GM23338 (cell line): ENCODE measurements around the gene ADORA2A. TPM values are rescaled to one million over a fixed set of nuclear protein-coding genes. Genes with fewer than 3 reads are reported as not detected.

Experiments used
- ATAC-seq: fragments of 200-7000 bp; cut with Tn5 transposase; 3 replicates; pipeline ENCODE4 v1.9.1; 2020
- DNase-seq: peaks from one replicate; pipeline ENCODE4 v3.0.0-alpha.2; 2015; ENCODE audit warnings: low spot score
- H2AFZ ChIP-seq: fragments of 200-600 bp; sonication (generic); 2 replicates; pipeline ENCODE4 v1.8.0; 2016; ENCODE audit warnings: antibody characterized with exemption, mild to moderate bottlenecking, moderate library complexity
- H3F3A ChIP-seq: fragments of 200-600 bp; sonication (generic); replicated peaks from 2 replicates; pipeline ENCODE4 v1.8.0; 2017; ENCODE audit warnings: antibody characterized with exemption, mixed run types, low read depth
- H3K27ac ChIP-seq: fragments of 200-600 bp; sonication (generic); 2 replicates; pipeline ENCODE4 v1.6.1; 2016; ENCODE audit warnings: low read depth
- H3K27me3 ChIP-seq: fragments of 200-600 bp; sonication (generic); 2 replicates; pipeline ENCODE4 v1.8.0; 2016; ENCODE audit warnings: mild to moderate bottlenecking, mixed run types, moderate library complexity; ENCODE audit not compliant: insufficient read depth
- H3K36me3 ChIP-seq: fragments of 200-600 bp; sonication (generic); 2 replicates; pipeline ENCODE4 v1.8.0; 2016; ENCODE audit warnings: mild to moderate bottlenecking; ENCODE audit not compliant: insufficient read depth
- H3K4me1 ChIP-seq: fragments of 200-600 bp; sonication (generic); 2 replicates; pipeline ENCODE4 v1.8.0; 2016; ENCODE audit warnings: mild to moderate bottlenecking, moderate library complexity; ENCODE audit not compliant: insufficient read depth
- H3K4me2 ChIP-seq: fragments of 200-600 bp; sonication (generic); 2 replicates; pipeline ENCODE4 v1.7.1; 2017; ENCODE audit warnings: mixed run types
- H3K4me3 ChIP-seq: fragments of 200-600 bp; sonication (generic); 2 replicates; pipeline ENCODE4 v1.6.1; 2016; ENCODE audit warnings: mixed run types
- H3K79me2 ChIP-seq: fragments of 200-600 bp; sonication (generic); replicated peaks from 2 replicates; pipeline ENCODE4 v1.8.0; 2017; ENCODE audit warnings: mild to moderate bottlenecking; ENCODE audit not compliant: insufficient read depth
- H3K9me2 ChIP-seq: fragments of 200-600 bp; sonication (generic); 2 replicates; pipeline ENCODE4 v1.8.0; 2017; ENCODE audit not compliant: insufficient read depth
- H4K20me1 ChIP-seq: fragments of 200-600 bp; sonication (generic); replicated peaks from 2 replicates; pipeline ENCODE4 v1.8.0; 2017; ENCODE audit warnings: mild to moderate bottlenecking; ENCODE audit not compliant: insufficient read depth
- H3K27ac Mint-ChIP-seq: 2 replicates; pipeline ENCODE4 v1.8.0; 2020; ENCODE audit warnings: inconsistent platforms, mild to moderate bottlenecking, moderate library complexity, mixed read lengths
- H3K27me3 Mint-ChIP-seq: 3 replicates; pipeline ENCODE4 v1.8.0; 2022; ENCODE audit warnings: low read depth, mild to moderate bottlenecking, moderate library complexity, mixed read lengths, inconsistent platforms; ENCODE audit not compliant: insufficient read depth, poor library complexity
- H3K36me3 Mint-ChIP-seq: 3 replicates; pipeline ENCODE4 v1.8.0; 2021; ENCODE audit warnings: low read depth, mild to moderate bottlenecking, inconsistent platforms, moderate library complexity, mixed read lengths
- H3K4me1 Mint-ChIP-seq: 3 replicates; pipeline ENCODE4 v1.8.0; 2020; ENCODE audit warnings: mild to moderate bottlenecking, inconsistent platforms, mixed read lengths
- H3K4me3 Mint-ChIP-seq: 3 replicates; pipeline ENCODE4 v1.8.0; 2021; ENCODE audit warnings: moderate library complexity, mild to moderate bottlenecking, inconsistent platforms, mixed read lengths
- H3K9me3 Mint-ChIP-seq: 3 replicates; pipeline ENCODE4 v1.8.0; 2020; ENCODE audit warnings: moderate library complexity, mild to moderate bottlenecking, inconsistent platforms, mixed read lengths
- CREB1 ChIP-seq: fragments of 250-450 bp; sonication (Bioruptor Pico); IDR thresholded peaks from 2 replicates; pipeline ENCODE4 v1.5.0; 2020; ENCODE audit warnings: low read depth, mild to moderate bottlenecking, moderate library complexity
- EZH2 ChIP-seq: fragments of 200-600 bp; sonication (generic); IDR thresholded peaks from one replicate; pipeline ENCODE4 v1.8.0; 2017; ENCODE audit warnings: antibody characterized with exemption, mild to moderate bottlenecking, low read depth; ENCODE audit not compliant: unreplicated experiment
- EZH2phosphoT487 ChIP-seq: fragments of 200-600 bp; sonication (generic); IDR thresholded peaks from one replicate; pipeline ENCODE4 v1.8.1; 2018; ENCODE audit warnings: antibody characterized with exemption; ENCODE audit not compliant: unreplicated experiment
- JUNB ChIP-seq: IDR thresholded peaks from one replicate; pipeline ENCODE4 v1.6.1; 2016; ENCODE audit warnings: antibody characterized with exemption; ENCODE audit not compliant: unreplicated experiment
- NANOG ChIP-seq: IDR thresholded peaks from 2 replicates; pipeline ENCODE4 v1.6.1; 2016; ENCODE audit warnings: antibody characterized with exemption, borderline replicate concordance
- POLR2AphosphoS5 ChIP-seq: IDR thresholded peaks from 2 replicates; pipeline ENCODE4 v1.6.1; 2016; ENCODE audit warnings: antibody characterized with exemption, low read depth
- STAT1 ChIP-seq: IDR thresholded peaks from one replicate; pipeline ENCODE4 v1.6.1; 2016; ENCODE audit warnings: antibody characterized with exemption; ENCODE audit not compliant: unreplicated experiment
- ZNF114 ChIP-seq: fragments of 250-450 bp; sonication (Bioruptor Pico); IDR thresholded peaks from 2 replicates; pipeline ENCODE4 v1.5.0; 2020; ENCODE audit warnings: mild to moderate bottlenecking, moderate library complexity
- ZNF331 ChIP-seq: fragments of 250-450 bp; sonication (Bioruptor Pico); IDR thresholded peaks from 2 replicates; pipeline ENCODE4 v1.5.0; 2020; ENCODE audit warnings: low read depth, mild to moderate bottlenecking, moderate library complexity
- polyA plus RNA-seq: library from polyadenylated mRNA; unstranded; fragments of >200 nt; fragmentation: Nextera tagmentation; extraction: Ambion mirVana; gene quantifications from 2 replicates; pipeline ENCODE4 v1.2.1, GENCODE V29; 2016
- total RNA-seq: library from RNA; depleted of rRNA; stranded (reverse); fragments of >200 nt; shearing (Covaris generic); gene quantifications from 2 replicates; pipeline ENCODE4 v1.2.3, GENCODE V29; 2014
- TF ChIP-seq, protein P1 (sequence below): IDR thresholded peaks from 2 replicates; pipeline ENCODE4 v1.6.1; 2016; ENCODE audit warnings: antibody characterized with exemption
- TF ChIP-seq, protein P2 (sequence below), 2 experiments: fragments of 200-600 bp in 1 of 2; sonication (generic) in 1 of 2; conservative IDR thresholded peaks; 2 replicates each; pipeline versions ENCODE4 v1.5.1 to v1.6.1; 2016 to 2017; ENCODE audit warnings: antibody characterized with exemption in 2 of 2, low read depth in 2 of 2, mild to moderate bottlenecking in 2 of 2, moderate library complexity in 1 of 2
- TF ChIP-seq, protein P3 (sequence below): fragments of 250-450 bp; sonication (Bioruptor Pico); IDR thresholded peaks from 2 replicates; pipeline ENCODE4 v1.5.0; 2020; ENCODE audit warnings: mild to moderate bottlenecking, moderate library complexity

The ADORA2A gene
- total and polyA plus RNA-seq, 2 experiments from 2014 or later: 4.1 to 13.5 TPM

DNA sequence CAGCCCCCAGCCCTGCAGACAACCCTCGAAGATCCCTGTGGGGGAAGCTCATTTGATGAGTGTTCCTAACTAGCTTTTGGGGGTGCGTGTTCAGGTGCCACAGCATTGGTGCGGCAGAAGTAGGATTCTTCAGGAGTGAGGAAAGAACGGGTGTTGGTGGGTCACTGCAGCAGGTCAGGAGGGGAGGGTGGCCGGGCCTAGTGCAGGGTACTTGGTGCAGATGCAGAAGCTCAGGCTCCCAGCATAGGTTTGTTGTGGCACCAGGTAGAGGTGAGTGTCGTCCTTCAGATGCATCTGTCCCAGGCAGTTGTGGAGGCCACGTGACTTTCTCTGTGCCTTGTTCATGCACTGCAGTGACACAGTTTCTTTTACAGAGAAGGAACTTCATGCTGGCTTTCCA, 15.1 kb upstream of the ADORA2A start (continued):
- TF ChIP-seq POLR2AphosphoS5 (no peak), EZH2 (no peak), ZNF114 (CRISPR knock-in tag) (no peak), STAT1 (no peak)
- TF ChIP-seq, protein P1, sequence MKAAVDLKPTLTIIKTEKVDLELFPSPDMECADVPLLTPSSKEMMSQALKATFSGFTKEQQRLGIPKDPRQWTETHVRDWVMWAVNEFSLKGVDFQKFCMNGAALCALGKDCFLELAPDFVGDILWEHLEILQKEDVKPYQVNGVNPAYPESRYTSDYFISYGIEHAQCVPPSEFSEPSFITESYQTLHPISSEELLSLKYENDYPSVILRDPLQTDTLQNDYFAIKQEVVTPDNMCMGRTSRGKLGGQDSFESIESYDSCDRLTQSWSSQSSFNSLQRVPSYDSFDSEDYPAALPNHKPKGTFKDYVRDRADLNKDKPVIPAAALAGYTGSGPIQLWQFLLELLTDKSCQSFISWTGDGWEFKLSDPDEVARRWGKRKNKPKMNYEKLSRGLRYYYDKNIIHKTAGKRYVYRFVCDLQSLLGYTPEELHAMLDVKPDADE: no peak
- TF ChIP-seq, protein P2, sequence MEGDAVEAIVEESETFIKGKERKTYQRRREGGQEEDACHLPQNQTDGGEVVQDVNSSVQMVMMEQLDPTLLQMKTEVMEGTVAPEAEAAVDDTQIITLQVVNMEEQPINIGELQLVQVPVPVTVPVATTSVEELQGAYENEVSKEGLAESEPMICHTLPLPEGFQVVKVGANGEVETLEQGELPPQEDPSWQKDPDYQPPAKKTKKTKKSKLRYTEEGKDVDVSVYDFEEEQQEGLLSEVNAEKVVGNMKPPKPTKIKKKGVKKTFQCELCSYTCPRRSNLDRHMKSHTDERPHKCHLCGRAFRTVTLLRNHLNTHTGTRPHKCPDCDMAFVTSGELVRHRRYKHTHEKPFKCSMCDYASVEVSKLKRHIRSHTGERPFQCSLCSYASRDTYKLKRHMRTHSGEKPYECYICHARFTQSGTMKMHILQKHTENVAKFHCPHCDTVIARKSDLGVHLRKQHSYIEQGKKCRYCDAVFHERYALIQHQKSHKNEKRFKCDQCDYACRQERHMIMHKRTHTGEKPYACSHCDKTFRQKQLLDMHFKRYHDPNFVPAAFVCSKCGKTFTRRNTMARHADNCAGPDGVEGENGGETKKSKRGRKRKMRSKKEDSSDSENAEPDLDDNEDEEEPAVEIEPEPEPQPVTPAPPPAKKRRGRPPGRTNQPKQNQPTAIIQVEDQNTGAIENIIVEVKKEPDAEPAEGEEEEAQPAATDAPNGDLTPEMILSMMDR (conservative IDR thresholded peaks at IDR 0.05; ENCODE audit: low read depth in 2 of 2): no peak

DNA sequence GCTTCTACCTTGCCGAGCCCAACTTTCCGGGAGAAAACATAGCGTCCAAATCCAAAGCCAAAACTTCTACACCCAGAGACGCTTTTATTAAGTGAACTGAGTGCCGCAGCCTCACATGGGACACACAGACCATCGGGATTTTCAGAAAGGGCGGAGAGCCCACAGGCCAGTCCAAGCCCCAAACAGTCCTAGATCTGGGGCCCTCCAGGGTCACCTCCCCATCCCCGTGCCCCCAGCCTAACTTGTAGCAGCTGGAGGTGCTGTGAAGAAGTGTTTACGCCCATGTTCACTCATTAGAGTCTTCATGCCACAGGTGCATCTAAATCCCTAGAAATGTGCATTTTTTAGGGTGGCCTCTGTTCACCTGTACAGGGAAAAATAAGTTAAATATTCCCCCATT, 14.1 kb upstream of the ADORA2A start:
- DNase-seq (no peak), ATAC-seq (no peak)
- no peak overlapping the region for H3K27ac Mint-ChIP-seq
- H3K4me1 Mint-ChIP-seq: no peaks in the 10 kb centered on the region; the same call in 2 of the 3 replicates
- peaks cover 19% of the 10 kb centered on the region for H3K27me3 Mint-ChIP-seq
- Histone ChIP-seq H3K36me3 (no peaks in the 10 kb centered on the region), H3K27me3 (no peaks in the 10 kb centered on the region), H2AFZ (no peak overlapping the region), H3K9me2 (no peaks in the 10 kb centered on the region), H3K4me1 (no peaks in the 10 kb centered on the region), H4K20me1 (no peaks in the 10 kb centered on the region; the same call in none of the 2 replicates), H3K4me2 (no peak overlapping the region), H3F3A (no peaks in the 10 kb centered on the region), H3K27ac (no peak overlapping the region), H3K4me3 (no peak overlapping the region), H3K79me2 (no peaks in the 10 kb centered on the region)
- H3K9me3 Mint-ChIP-seq: no peaks in the 10 kb centered on the region
- H3K4me3 Mint-ChIP-seq: no peak overlapping the region
- H3K36me3 Mint-ChIP-seq: peaks cover 20% of the 10 kb centered on the region; the same call in 2 of the 3 replicates
- TF ChIP-seq, protein P2 (conservative IDR thresholded peaks at IDR 0.05; ENCODE audit: low read depth in 2 of 2): no peak
- TF ChIP-seq, protein P3, sequence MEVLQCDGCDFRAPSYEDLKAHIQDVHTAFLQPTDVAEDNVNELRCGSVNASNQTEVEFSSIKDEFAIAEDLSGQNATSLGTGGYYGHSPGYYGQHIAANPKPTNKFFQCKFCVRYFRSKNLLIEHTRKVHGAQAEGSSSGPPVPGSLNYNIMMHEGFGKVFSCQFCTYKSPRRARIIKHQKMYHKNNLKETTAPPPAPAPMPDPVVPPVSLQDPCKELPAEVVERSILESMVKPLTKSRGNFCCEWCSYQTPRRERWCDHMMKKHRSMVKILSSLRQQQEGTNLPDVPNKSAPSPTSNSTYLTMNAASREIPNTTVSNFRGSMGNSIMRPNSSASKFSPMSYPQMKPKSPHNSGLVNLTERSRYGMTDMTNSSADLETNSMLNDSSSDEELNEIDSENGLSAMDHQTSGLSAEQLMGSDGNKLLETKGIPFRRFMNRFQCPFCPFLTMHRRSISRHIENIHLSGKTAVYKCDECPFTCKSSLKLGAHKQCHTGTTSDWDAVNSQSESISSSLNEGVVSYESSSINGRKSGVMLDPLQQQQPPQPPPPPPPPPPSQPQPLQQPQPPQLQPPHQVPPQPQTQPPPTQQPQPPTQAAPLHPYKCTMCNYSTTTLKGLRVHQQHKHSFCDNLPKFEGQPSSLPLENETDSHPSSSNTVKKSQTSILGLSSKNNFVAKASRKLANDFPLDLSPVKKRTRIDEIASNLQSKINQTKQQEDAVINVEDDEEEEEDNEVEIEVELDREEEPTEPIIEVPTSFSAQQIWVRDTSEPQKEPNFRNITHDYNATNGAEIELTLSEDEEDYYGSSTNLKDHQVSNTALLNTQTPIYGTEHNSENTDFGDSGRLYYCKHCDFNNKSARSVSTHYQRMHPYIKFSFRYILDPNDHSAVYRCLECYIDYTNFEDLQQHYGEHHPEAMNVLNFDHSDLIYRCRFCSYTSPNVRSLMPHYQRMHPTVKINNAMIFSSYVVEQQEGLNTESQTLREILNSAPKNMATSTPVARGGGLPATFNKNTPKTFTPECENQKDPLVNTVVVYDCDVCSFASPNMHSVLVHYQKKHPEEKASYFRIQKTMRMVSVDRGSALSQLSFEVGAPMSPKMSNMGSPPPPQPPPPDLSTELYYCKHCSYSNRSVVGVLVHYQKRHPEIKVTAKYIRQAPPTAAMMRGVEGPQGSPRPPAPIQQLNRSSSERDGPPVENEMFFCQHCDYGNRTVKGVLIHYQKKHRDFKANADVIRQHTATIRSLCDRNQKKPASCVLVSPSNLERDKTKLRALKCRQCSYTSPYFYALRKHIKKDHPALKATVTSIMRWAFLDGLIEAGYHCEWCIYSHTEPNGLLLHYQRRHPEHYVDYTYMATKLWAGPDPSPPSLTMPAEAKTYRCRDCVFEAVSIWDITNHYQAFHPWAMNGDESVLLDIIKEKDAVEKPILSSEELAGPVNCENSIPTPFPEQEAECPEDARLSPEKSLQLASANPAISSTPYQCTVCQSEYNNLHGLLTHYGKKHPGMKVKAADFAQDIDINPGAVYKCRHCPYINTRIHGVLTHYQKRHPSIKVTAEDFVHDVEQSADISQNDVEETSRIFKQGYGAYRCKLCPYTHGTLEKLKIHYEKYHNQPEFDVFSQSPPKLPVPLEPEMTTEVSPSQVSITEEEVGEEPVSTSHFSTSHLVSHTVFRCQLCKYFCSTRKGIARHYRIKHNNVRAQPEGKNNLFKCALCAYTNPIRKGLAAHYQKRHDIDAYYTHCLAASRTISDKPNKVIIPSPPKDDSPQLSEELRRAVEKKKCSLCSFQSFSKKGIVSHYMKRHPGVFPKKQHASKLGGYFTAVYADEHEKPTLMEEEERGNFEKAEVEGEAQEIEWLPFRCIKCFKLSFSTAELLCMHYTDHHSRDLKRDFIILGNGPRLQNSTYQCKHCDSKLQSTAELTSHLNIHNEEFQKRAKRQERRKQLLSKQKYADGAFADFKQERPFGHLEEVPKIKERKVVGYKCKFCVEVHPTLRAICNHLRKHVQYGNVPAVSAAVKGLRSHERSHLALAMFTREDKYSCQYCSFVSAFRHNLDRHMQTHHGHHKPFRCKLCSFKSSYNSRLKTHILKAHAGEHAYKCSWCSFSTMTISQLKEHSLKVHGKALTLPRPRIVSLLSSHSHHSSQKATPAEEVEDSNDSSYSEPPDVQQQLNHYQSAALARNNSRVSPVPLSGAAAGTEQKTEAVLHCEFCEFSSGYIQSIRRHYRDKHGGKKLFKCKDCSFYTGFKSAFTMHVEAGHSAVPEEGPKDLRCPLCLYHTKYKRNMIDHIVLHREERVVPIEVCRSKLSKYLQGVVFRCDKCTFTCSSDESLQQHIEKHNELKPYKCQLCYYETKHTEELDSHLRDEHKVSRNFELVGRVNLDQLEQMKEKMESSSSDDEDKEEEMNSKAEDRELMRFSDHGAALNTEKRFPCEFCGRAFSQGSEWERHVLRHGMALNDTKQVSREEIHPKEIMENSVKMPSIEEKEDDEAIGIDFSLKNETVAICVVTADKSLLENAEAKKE (CRISPR knock-in tag): no peak
- TF ChIP-seq CREB1 (CRISPR knock-in tag) (no peak), NANOG (no peak), EZH2 (no peak), POLR2AphosphoS5 (no peak), EZH2phosphoT487 (no peak), JUNB (no peak), ZNF331 (CRISPR knock-in tag) (no peak)
